Dermis microvascular lymphatic vessel endothelial cell (primary cell): ENCODE measurements around the gene FLRT1. TPM values are rescaled to one million over a fixed set of nuclear protein-coding genes. Genes with fewer than 3 reads are reported as not detected.

ENCODE experiments used
- DNase-seq, 2 donors: peaks; one replicate each; pipeline versions ENCODE4 v3.0.0 to v3.0.0-alpha.2; 2010; ENCODE audit warnings: low read depth in 2 of 2
- total RNA-seq: library from RNA; depleted of rRNA; stranded (reverse); fragments of >200 nt; gene quantifications from 2 replicates; pipeline ENCODE4 v1.2.1, GENCODE V29; 2014

FLRT1 gene
- total RNA-seq, 1 donor from 2014 or later: not detected

DNA sequence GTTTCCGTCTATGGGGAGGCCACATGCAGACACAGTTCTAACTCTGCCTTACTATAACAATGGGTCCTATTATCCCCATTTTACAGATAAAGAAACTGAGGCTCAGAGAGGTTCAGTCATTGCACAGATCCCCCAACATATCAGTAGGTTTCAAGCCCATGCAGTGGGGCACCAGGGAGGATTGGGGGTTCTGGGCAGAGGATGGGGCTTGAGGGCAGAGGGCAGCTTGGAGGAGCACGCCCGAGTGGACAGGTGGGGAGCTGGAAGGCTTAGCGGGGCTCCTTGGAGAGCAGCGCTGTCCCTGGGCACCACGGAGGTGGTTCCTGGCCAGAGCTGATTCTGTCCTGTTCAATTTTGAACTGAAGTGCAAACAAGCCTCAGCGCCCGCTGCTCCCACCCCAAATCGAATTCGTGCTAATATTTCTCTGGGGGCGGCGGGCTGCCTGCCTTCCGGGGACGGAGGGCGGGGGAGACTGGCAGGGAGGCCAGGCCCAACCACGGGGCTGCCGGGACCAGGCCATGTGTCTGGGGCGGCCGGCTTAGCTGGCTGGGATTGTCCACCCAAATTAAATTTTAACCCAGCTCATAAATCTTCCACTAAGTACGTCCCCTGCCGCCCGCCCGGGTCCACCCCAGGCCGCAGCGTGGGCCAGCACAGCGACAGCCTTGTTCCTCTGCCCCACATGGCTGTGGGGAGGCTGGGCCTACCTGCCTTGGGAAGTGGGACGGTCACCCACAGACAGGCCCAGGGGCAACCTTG, 49.4 kb downstream of the FLRT1 start:
- DNase-seq: no peak

Other genes starting within 250 kb of the FLRT1 start
- gene SPINDOC, start 222.5 kb upstream of the FLRT1 start, total RNA-seq: 9.0 and 13.3 TPM in 2 replicates
- 7.8 and 11.5 TPM in 2 replicates for gene MARK2, start 196.8 kb upstream of the FLRT1 start, total RNA-seq
- 0.13 TPM in 2 replicates for gene RCOR2, start 118.8 kb upstream of the FLRT1 start, total RNA-seq
- gene NAA40, start 96.9 kb upstream of the FLRT1 start, total RNA-seq: 8.3 and 13.4 TPM in 2 replicates
- 297 and 328 TPM in 2 replicates for gene COX8A, start 61.3 kb upstream of the FLRT1 start, total RNA-seq
- 50.2 and 62.2 TPM in 2 replicates for gene OTUB1, start 49.5 kb upstream of the FLRT1 start, total RNA-seq
- 23.1 and 25.4 TPM in 2 replicates for gene MACROD1, start 130.2 kb downstream of the FLRT1 start, total RNA-seq
- 117 and 122 TPM in 2 replicates for gene STIP1, start 150.2 kb downstream of the FLRT1 start, total RNA-seq
- 5.4 and 15.7 TPM in 2 replicates for gene FERMT3, start 170.8 kb downstream of the FLRT1 start, total RNA-seq
- gene TRPT1, start 190.3 kb downstream of the FLRT1 start, total RNA-seq: 19.3 and 27.6 TPM in 2 replicates
- 26.4 and 31.1 TPM in 2 replicates for gene NUDT22, start 190.3 kb downstream of the FLRT1 start, total RNA-seq
- 7.8 and 20.1 TPM in 2 replicates for gene DNAJC4, start 194.6 kb downstream of the FLRT1 start, total RNA-seq
- 7.7 and 22.4 TPM in 2 replicates for gene VEGFB, start 198.7 kb downstream of the FLRT1 start, total RNA-seq
- 51.3 and 69.7 TPM in 2 replicates for gene FKBP2, start 205.2 kb downstream of the FLRT1 start, total RNA-seq
- 130 and 156 TPM in 2 replicates for gene PPP1R14B, start 211.0 kb downstream of the FLRT1 start, total RNA-seq
- gene PLCB3, start 215.6 kb downstream of the FLRT1 start, total RNA-seq: 16.3 and 17.3 TPM in 2 replicates
- gene BAD, start 248.7 kb downstream of the FLRT1 start, total RNA-seq: 65.4 and 65.7 TPM in 2 replicates
- gene GPR137, start 249.9 kb downstream of the FLRT1 start, total RNA-seq: 6.2 and 9.5 TPM in 2 replicates